DOHH2 (cell line): ENCODE results near the gene SGSH.

Experiments
- H3F3A ChIP-seq: fragments of 200-600 bp; sonication (generic), shearing (Covaris generic); 2 replicates; pipeline ENCODE4 v1.6.0; 2016; ENCODE audit warnings: antibody characterized with exemption, mild to moderate bottlenecking; ENCODE audit not compliant: control insufficient read depth, insufficient read depth
- H3K27ac ChIP-seq: fragments of 200-600 bp; sonication (generic); 2 replicates; pipeline ENCODE4 v1.5.1; 2014; ENCODE audit warnings: low read depth, mild to moderate bottlenecking, low read length, moderate library complexity
- H3K27me3 ChIP-seq: fragments of 200-600 bp; sonication (generic); 2 replicates; pipeline ENCODE4 v1.6.1; 2014; ENCODE audit warnings: mild to moderate bottlenecking, low read length, mixed read lengths; ENCODE audit not compliant: control insufficient read depth
- H3K36me3 ChIP-seq: fragments of 200-600 bp; sonication (generic); 2 replicates; pipeline ENCODE4 v1.6.1; 2014; ENCODE audit warnings: mild to moderate bottlenecking, low read length, moderate library complexity, mixed read lengths; ENCODE audit not compliant: control insufficient read depth
- H3K4me1 ChIP-seq: fragments of 200-600 bp; sonication (generic); 2 replicates; pipeline ENCODE4 v1.6.1; 2014; ENCODE audit warnings: mild to moderate bottlenecking, low read length, mixed read lengths; ENCODE audit not compliant: control insufficient read depth
- H3K4me2 ChIP-seq: fragments of 200-600 bp; sonication (generic); 2 replicates; pipeline ENCODE4 v1.6.0; 2014; ENCODE audit warnings: mild to moderate bottlenecking, low read length, moderate library complexity
- H3K4me3 ChIP-seq: fragments of 200-600 bp; sonication (generic); 2 replicates; pipeline ENCODE4 v1.5.1; 2014; ENCODE audit warnings: mild to moderate bottlenecking, low read length, mixed read lengths
- H3K79me2 ChIP-seq: fragments of 200-600 bp; sonication (generic); 2 replicates; pipeline ENCODE4 v1.6.1; 2014; ENCODE audit warnings: mild to moderate bottlenecking, low read length, mixed read lengths; ENCODE audit not compliant: control insufficient read depth
- H3K9me2 ChIP-seq: fragments of 200-600 bp; sonication (generic); replicated peaks from 2 replicates; pipeline ENCODE4 v1.6.1; 2014; ENCODE audit warnings: mild to moderate bottlenecking, low read length, mixed read lengths; ENCODE audit not compliant: control insufficient read depth
- H3K9me3 ChIP-seq: fragments of 200-600 bp; sonication (generic); 2 replicates; pipeline ENCODE4 v1.6.1; 2014; ENCODE audit warnings: antibody characterized with exemption, low read length, mixed read lengths; ENCODE audit not compliant: control insufficient read depth, insufficient read depth
- H4K20me1 ChIP-seq: fragments of 200-600 bp; sonication (generic); 2 replicates; pipeline ENCODE4 v1.6.0; 2014; ENCODE audit warnings: low read depth, mild to moderate bottlenecking, antibody characterized with exemption, low read length, moderate library complexity; ENCODE audit not compliant: control insufficient read depth, insufficient read depth
- EZH2phosphoT487 ChIP-seq: fragments of 200-600 bp; sonication (generic); IDR thresholded peaks from 2 replicates; pipeline ENCODE4 v1.6.1; 2017; ENCODE audit warnings: borderline replicate concordance, mild to moderate bottlenecking, antibody characterized with exemption, low read length, moderate library complexity, mixed read lengths
- TF ChIP-seq, protein P1 (sequence below): fragments of 200-600 bp; sonication (generic); IDR thresholded peaks from one replicate; pipeline ENCODE4 v1.5.1; 2014; ENCODE audit warnings: antibody characterized with exemption, mild to moderate bottlenecking, low read depth, low read length; ENCODE audit not compliant: poor library complexity, severe bottlenecking

SGSH gene

DNA sequence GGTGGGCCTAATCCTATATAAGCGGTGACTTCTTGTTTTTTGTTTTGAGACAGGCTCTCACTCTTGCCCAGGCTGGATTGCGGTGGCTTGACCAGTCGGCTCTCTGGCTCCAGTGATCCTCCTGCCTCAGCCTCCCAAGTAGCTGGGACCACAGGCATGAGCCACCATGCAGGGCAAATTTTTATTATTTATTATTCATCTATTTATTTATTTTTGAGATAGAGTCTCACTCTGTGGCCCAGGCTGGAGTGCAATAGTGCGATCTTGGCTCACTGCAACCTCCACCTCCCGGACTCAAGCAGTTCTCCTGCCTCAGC lies 35.9 kb upstream of the SGSH start:
- no peaks in the 10 kb centered on the region for H3K36me3 ChIP-seq
- 0 out of 2 replicates have a peak, but pooled peaks cover 4% of the 10 kb centered on the region for H4K20me1 ChIP-seq
- TF ChIP-seq, protein P1, sequence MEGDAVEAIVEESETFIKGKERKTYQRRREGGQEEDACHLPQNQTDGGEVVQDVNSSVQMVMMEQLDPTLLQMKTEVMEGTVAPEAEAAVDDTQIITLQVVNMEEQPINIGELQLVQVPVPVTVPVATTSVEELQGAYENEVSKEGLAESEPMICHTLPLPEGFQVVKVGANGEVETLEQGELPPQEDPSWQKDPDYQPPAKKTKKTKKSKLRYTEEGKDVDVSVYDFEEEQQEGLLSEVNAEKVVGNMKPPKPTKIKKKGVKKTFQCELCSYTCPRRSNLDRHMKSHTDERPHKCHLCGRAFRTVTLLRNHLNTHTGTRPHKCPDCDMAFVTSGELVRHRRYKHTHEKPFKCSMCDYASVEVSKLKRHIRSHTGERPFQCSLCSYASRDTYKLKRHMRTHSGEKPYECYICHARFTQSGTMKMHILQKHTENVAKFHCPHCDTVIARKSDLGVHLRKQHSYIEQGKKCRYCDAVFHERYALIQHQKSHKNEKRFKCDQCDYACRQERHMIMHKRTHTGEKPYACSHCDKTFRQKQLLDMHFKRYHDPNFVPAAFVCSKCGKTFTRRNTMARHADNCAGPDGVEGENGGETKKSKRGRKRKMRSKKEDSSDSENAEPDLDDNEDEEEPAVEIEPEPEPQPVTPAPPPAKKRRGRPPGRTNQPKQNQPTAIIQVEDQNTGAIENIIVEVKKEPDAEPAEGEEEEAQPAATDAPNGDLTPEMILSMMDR: no peak
- TF ChIP-seq EZH2phosphoT487: no peak
- no peaks in the 10 kb centered on the region for H3K79me2 ChIP-seq
- no peak overlapping the region for H3K4me2 ChIP-seq
- no peak overlapping the region for H3K27ac ChIP-seq
- H3F3A ChIP-seq: peaks cover 12% of the 10 kb centered on the region
- H3K9me2 ChIP-seq: no peaks in the 10 kb centered on the region
- H3K4me1 ChIP-seq: peaks cover 2% of the 10 kb centered on the region
- no peaks in the 10 kb centered on the region for H3K9me3 ChIP-seq
- no peak overlapping the region for H3K4me3 ChIP-seq
- H3K27me3 ChIP-seq: peaks cover 29% of the 10 kb centered on the region

DNA sequence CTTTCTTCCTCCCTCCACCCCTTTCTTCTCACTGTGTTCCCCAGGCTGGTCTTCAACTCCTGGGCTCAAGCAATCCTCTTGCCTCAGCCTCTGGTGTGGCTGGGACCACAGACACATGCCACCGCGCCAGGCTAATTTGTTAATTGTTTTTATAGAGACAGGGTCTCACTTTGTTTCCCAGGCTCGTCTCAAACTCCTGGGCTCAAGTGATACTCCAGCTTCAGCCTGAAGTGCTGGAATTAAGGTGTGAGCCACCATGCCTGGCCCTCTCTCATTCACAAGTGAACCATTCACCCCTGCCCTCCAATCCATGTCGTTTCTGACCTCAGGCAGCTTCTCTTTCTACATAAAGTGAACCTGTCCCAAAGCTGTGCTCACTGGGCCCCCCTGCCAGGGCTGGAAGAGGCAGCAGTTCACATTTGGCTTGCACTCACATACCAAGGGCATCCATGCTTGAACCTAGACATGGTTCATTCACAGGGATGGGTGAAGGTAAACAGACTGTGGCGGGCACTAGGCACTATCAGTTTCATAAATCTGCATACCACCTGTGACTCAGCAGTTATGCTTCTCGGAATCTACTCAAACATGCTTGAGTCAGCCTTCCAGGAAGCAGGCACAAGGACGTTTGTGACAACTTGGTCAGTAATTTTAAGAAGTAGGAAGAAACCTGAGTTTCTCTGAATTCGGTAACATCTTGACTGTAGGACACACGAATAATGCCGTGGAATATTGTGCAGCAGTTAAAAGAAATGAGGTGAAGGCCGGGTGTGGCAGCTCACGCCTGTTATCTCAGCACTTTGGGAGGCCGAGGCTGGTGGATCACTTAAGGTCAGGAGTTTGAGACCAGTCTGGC lies 34.5 kb upstream of the SGSH start:
- 0 out of 2 replicates have a peak, but pooled peaks cover 4% of the 10 kb centered on the region for H4K20me1 ChIP-seq
- no peaks in the 10 kb centered on the region for H3K36me3 ChIP-seq
- H3F3A ChIP-seq: peaks cover 9% of the 10 kb centered on the region
- no peak overlapping the region for H3K27ac ChIP-seq
- H3K4me1 ChIP-seq: no peaks in the 10 kb centered on the region
- H3K9me2 ChIP-seq: no peaks in the 10 kb centered on the region
- no peaks in the 10 kb centered on the region for H3K9me3 ChIP-seq
- no peak for TF ChIP-seq EZH2phosphoT487
- TF ChIP-seq, protein P1: no peak
- H3K27me3 ChIP-seq: peaks cover 21% of the 10 kb centered on the region
- no peaks in the 10 kb centered on the region for H3K79me2 ChIP-seq
- H3K4me3 ChIP-seq: no peak overlapping the region
- no peak overlapping the region for H3K4me2 ChIP-seq

DNA sequence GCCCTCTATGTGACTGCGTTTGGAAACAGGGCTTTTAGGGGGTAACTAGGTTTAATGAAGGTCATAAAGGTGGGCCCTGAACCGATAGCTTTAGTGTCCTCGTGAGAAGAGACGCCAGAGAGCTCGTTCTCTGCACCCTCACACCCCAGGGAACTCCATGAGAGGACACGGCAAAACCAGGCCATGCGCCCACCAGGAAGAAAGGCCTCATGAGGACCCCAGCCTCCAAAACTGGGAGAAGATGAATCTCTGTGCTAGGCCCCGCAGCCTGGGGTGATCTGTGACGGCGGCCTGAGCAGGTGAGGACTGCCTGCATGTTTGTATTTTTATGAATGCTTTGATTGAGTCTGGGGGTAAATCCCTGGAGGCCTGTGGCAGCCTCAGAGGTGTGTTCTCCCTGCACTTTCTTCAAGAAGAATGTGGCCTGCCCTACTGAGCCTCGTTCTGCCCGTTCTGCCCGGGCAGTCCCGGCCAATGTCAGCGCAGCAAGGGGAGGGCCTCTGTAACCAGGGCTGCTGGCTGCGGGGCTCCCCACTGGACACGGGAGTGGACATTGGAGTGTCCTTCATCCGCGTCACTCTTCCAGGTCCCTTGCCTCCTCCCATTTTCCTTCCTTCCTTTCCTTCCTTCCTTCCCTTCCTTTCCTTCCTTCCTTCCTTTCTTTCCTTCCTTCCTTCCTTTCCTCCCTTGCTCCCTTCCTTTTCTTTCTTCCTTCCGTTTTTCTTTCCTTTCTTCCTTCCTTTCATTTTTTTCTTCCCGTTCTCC lies 33.7 kb upstream of the SGSH start:
- no peaks in the 10 kb centered on the region for H3K79me2 ChIP-seq
- H4K20me1 ChIP-seq: 0 out of 2 replicates have a peak, but pooled peaks cover 4% of the 10 kb centered on the region
- H3F3A ChIP-seq: peaks cover 3% of the 10 kb centered on the region
- no peak overlapping the region for H3K4me3 ChIP-seq
- H3K4me2 ChIP-seq: no peak overlapping the region
- H3K36me3 ChIP-seq: no peaks in the 10 kb centered on the region
- TF ChIP-seq, protein P1: no peak
- no peak for TF ChIP-seq EZH2phosphoT487
- H3K9me2 ChIP-seq: no peaks in the 10 kb centered on the region
- no peaks in the 10 kb centered on the region for H3K4me1 ChIP-seq
- no peaks in the 10 kb centered on the region for H3K9me3 ChIP-seq
- no peak overlapping the region for H3K27ac ChIP-seq
- peaks cover 13% of the 10 kb centered on the region for H3K27me3 ChIP-seq
